Mesendoderm (in vitro differentiated cells): Measurements from ENCODE around the gene ANXA6.

Source experiments
- DNase-seq: peaks from one replicate; pipeline ENCODE4 v3.0.0; 2013
- H2AK5ac ChIP-seq: 2 replicates; pipeline ENCODE4 v1.6.1; 2013; ENCODE audit warnings: low read length, inconsistent platforms
- H2BK120ac ChIP-seq: 2 replicates; pipeline ENCODE4 v1.6.1; 2013; ENCODE audit warnings: low read depth, mild to moderate bottlenecking, low read length, moderate library complexity, mixed read lengths
- H2BK15ac ChIP-seq: replicated peaks from 2 replicates; pipeline ENCODE4 v1.6.1; 2013; ENCODE audit warnings: low read depth, mild to moderate bottlenecking, moderate library complexity
- H2BK5ac ChIP-seq: 2 replicates; pipeline ENCODE4 v1.6.1; 2013; ENCODE audit warnings: low read length, inconsistent platforms
- H3K18ac ChIP-seq: 2 replicates; pipeline ENCODE4 v1.6.1; 2013; ENCODE audit warnings: mild to moderate bottlenecking, low read length, mixed read lengths
- H3K23ac ChIP-seq: one replicate; pipeline ENCODE4 v1.6.1; 2013; ENCODE audit warnings: low read length
- H3K27ac ChIP-seq: 2 replicates; pipeline ENCODE4 v1.5.1; 2013; ENCODE audit warnings: low read depth, mild to moderate bottlenecking, inconsistent platforms, low read length, moderate library complexity
- H3K27me3 ChIP-seq: 2 replicates; pipeline ENCODE4 v1.6.1; 2013; ENCODE audit warnings: low read length, control low read depth, mild to moderate bottlenecking, inconsistent platforms; ENCODE audit not compliant: insufficient read depth, poor library complexity
- H3K36me3 ChIP-seq: 2 replicates; pipeline ENCODE4 v1.6.1; 2013; ENCODE audit warnings: low read length, inconsistent platforms; ENCODE audit not compliant: control insufficient read depth, insufficient read depth
- H3K4ac ChIP-seq: one replicate; pipeline ENCODE4 v1.6.1; 2013; ENCODE audit warnings: low read depth, mild to moderate bottlenecking, low read length, moderate library complexity
- H3K4me1 ChIP-seq: 2 replicates; pipeline ENCODE4 v1.6.1; 2013; ENCODE audit warnings: low read depth, low read length, inconsistent platforms; ENCODE audit not compliant: control insufficient read depth
- H3K4me2 ChIP-seq: 2 replicates; pipeline ENCODE4 v1.6.1; 2013; ENCODE audit warnings: low read length
- H3K4me3 ChIP-seq: 2 replicates; pipeline ENCODE4 v1.5.1; 2013; ENCODE audit warnings: mild to moderate bottlenecking, low read length
- H3K56ac ChIP-seq: one replicate; pipeline ENCODE4 v1.6.1; 2013; ENCODE audit warnings: low read length
- H3K79me1 ChIP-seq: 2 replicates; pipeline ENCODE4 v1.6.1; 2013; ENCODE audit warnings: low read length, inconsistent platforms
- H3K79me2 ChIP-seq: 2 replicates; pipeline ENCODE4 v1.6.1; 2013; ENCODE audit warnings: mild to moderate bottlenecking, low read length; ENCODE audit not compliant: control insufficient read depth, insufficient read depth
- H3K9ac ChIP-seq: 2 replicates; pipeline ENCODE4 v1.6.1; 2013; ENCODE audit warnings: low read length, inconsistent platforms
- H4K5ac ChIP-seq: one replicate; pipeline ENCODE4 v1.6.1; 2013; ENCODE audit warnings: low read length
- H4K8ac ChIP-seq: one replicate; pipeline ENCODE4 v1.6.1; 2013; ENCODE audit warnings: low read depth, mild to moderate bottlenecking, control low read depth, low read length, moderate library complexity
- WGBS: extraction: QIAGEN DNeasy Blood & Tissue Kit; methylation state at CpG from one replicate; pipeline ENCODE4 v1.1.7; 2013; ENCODE audit warnings: low lambda C conversion rate, missing lambda C conversion rate; ENCODE audit not compliant: insufficient coverage; ENCODE audit errors: extremely low coverage; 5-methylcytosine and 5-hydroxymethylcytosine counted together

ANXA6 gene

DNA sequence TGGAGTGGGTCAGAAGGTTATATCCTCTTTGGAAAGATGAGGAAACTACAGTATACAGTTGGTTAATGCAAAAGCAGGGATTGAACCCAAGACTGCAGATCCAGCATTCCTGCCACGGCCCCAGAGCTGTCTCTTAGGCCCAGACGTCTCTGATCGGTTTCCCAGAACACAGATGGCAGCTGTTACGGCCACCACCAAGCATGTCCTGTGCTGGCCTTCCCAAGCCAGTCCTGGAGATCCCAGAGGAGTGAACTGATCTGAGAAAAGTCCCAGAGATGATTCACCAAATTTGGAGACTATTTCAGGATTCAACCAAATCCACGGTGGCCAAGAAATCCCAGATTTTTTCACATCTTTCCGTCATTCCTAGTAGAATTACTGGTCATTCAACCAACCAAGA lies 96.8 kb downstream of the ANXA6 start:
- no peak overlapping the region for H3K56ac ChIP-seq
- no CpG with 5 or more reads among the region's 6 CpGs for WGBS
- DNase-seq, result no peak
- no peaks in the 10 kb centered on the region for H3K79me2 ChIP-seq
- peaks cover 2% of the 10 kb centered on the region for H3K79me1 ChIP-seq
- no peak overlapping the region for H2AK5ac ChIP-seq
- H3K18ac ChIP-seq, result no peak overlapping the region
- no peak overlapping the region for H3K9ac ChIP-seq
- H3K4me1 ChIP-seq, result no peaks in the 10 kb centered on the region
- H3K27me3 ChIP-seq, result no peaks in the 10 kb centered on the region
- H3K23ac ChIP-seq, result no peak overlapping the region
- peaks cover 3% of the 10 kb centered on the region for H3K36me3 ChIP-seq
- no peak overlapping the region for H2BK120ac ChIP-seq
- no peak overlapping the region for H4K8ac ChIP-seq
- no peak overlapping the region for H4K5ac ChIP-seq
- no peak overlapping the region for H3K4me3 ChIP-seq
- no peak overlapping the region for H2BK15ac ChIP-seq
- H3K4me2 ChIP-seq, result no peak overlapping the region
- H3K27ac ChIP-seq, result no peak overlapping the region
- no peak overlapping the region for H2BK5ac ChIP-seq
- no peak overlapping the region for H3K4ac ChIP-seq

DNA sequence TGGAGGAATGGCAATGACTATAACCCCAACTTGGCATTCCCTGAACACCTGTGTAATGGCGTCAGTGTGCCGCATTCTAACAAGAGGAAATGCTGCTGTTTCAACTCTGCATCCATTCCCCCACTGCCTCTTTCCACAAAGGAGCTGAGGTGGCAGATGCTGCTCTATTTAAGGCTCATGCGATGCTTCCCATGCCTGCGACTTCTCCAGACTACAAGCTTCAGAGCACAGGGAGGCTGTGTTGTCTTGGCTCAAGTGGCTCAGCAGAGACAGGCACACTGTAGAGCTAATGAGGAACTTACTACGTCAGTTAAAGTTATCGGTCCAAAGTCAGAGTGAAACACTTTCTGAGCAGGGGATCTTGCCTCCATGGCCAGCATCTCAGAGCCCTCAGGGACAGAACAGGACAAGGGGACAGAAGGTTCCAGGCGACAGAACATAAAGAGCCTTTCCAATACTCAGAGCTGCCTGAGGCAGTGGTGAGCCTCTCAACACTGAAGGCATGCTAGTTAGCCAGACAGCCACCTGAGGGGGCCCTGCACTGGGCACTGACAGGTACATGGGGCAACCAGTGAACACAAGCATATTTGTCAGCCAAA lies 98.6 kb downstream of the ANXA6 start:
- Histone ChIP-seq H3K4me2 (no peak overlapping the region), H2BK5ac (no peak overlapping the region), H3K9ac (no peak overlapping the region), H2BK15ac (no peak overlapping the region), H2BK120ac (no peak overlapping the region), H4K8ac (no peak overlapping the region), H3K27ac (no peak overlapping the region), H3K27me3 (no peaks in the 10 kb centered on the region), H3K18ac (no peak overlapping the region), H3K23ac (no peak overlapping the region), H3K4me1 (no peaks in the 10 kb centered on the region), H4K5ac (no peak overlapping the region), H3K4ac (no peak overlapping the region), H3K79me2 (no peaks in the 10 kb centered on the region), H3K56ac (no peak overlapping the region), H3K36me3 (peaks cover 3% of the 10 kb centered on the region), H3K79me1 (no peaks in the 10 kb centered on the region), H2AK5ac (no peak overlapping the region), H3K4me3 (no peak overlapping the region)
- WGBS, result no CpG with 5 or more reads among the region's 7 CpGs
- DNase-seq, result no peak

DNA sequence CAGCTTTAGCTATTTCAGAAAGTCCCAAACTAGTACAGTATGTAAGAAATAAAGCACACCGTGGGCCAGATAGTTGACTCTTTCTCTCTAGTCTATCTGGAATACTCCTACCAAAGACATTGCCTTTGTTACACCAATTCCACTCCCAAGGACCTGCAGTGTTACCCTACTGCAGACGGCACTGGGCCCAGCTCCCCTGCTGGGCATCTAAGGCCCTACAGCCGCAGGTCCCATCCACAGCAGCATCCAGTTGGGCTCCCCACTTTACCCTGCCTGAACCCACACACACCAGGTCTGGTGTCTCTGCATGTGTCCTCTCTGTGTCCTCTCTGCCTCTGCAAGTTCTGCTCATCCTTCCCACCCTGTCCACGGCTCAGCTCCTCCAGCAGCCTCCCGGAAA lies 99.3 kb downstream of the ANXA6 start:
- WGBS, result no CpG with 5 or more reads among the region's 5 CpGs

DNA sequence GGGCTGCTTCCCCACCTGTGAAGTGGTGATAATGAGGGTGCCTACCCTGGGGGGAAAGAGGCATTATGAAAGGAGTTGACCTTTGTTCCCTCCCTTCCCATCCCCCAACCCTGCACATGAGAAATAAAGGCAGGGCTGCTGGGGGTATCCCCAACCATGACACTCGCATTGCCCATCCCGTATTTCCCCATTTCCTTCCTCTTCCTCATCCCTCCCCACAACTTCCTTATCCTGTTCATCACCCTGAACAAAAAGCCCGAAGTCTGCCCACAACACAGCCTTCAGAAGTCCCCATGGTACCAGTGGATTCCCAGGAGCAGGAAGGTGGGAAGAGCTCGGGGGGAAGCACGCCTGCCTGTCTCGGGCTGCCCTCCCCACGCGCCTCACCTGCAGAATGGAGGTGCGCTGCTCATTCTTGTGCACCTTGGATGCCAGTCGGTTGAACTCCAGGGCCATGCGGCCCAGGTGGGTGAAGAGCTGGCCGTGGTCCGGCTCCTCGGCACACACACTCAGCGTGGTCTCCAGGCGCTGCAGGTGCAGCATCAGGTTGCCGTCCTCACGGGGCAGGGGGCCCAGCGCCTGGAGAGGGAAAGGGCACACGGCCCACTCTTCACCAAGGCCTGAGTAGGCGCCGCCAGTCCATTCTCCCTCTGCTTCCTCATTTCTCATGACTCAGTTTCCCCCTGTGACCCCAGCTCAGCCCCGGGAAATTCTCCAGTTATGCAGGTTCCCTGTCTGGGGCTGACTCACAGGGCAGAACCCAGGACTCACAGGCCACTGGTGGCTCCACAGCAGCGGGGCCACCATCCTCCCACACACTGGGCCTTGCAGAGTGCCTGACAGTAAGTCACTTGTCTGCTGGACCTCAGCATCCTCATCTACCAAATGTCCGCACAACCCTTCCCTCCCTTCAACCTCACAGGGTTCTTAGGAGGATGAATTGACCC lies 100.9 kb downstream of the ANXA6 start:
- Histone ChIP-seq H3K4ac (no peak overlapping the region), H3K36me3 (peaks cover 3% of the 10 kb centered on the region), H3K18ac (no peak overlapping the region), H3K27me3 (no peaks in the 10 kb centered on the region), H3K9ac (no peak overlapping the region), H3K79me1 (no peaks in the 10 kb centered on the region), H4K5ac (no peak overlapping the region), H3K27ac (no peak overlapping the region), H3K4me2 (no peak overlapping the region), H3K23ac (no peak overlapping the region), H3K79me2 (no peaks in the 10 kb centered on the region), H3K4me1 (no peaks in the 10 kb centered on the region), H2BK15ac (no peak overlapping the region), H2AK5ac (no peak overlapping the region), H4K8ac (no peak overlapping the region), H3K4me3 (no peak overlapping the region), H3K56ac (no peak overlapping the region), H2BK5ac (no peak overlapping the region), H2BK120ac (no peak overlapping the region)
- DNase-seq, result no peak
- 100% methylated on average over 2 of the region's 25 CpGs for WGBS

More for the DNA sequence above, 99.3 kb downstream of the ANXA6 start:
- Histone ChIP-seq H3K4me2 (no peak overlapping the region), H2AK5ac (no peak overlapping the region), H2BK120ac (no peak overlapping the region), H3K27ac (no peak overlapping the region), H3K79me1 (no peaks in the 10 kb centered on the region), H4K8ac (no peak overlapping the region), H3K18ac (no peak overlapping the region), H3K9ac (no peak overlapping the region), H3K36me3 (peaks cover 3% of the 10 kb centered on the region), H2BK15ac (no peak overlapping the region), H4K5ac (no peak overlapping the region), H3K79me2 (no peaks in the 10 kb centered on the region), H3K4ac (no peak overlapping the region), H3K56ac (no peak overlapping the region), H3K23ac (no peak overlapping the region), H3K4me3 (no peak overlapping the region), H2BK5ac (no peak overlapping the region), H3K27me3 (no peaks in the 10 kb centered on the region), H3K4me1 (no peaks in the 10 kb centered on the region)
- DNase-seq, result no peak

DNA sequence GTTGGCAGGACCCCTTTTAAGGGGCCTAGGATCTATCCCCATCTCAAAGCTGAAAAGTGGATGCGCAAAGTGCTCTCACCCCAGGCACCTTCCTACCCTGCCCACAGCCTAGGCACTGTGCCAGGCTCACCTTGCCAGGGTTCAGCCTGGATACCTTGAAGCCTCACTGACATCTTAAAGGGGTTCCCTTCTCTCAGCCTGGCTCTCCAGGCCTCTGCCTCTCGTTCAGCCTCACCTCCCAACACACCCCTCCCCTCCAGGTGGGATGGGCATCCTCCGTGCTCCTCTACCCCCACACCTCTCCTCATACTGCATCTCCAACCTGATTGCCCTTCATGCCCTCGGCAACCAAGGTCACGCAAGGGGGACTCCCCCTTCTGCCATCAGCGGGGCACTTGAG lies 102.2 kb downstream of the ANXA6 start:
- H3K36me3 ChIP-seq, result peaks cover 1% of the 10 kb centered on the region
- H3K79me1 ChIP-seq, result no peaks in the 10 kb centered on the region
- no peaks in the 10 kb centered on the region for H3K27me3 ChIP-seq
- no peak overlapping the region for H4K5ac ChIP-seq
- no peaks in the 10 kb centered on the region for H3K79me2 ChIP-seq
- WGBS, result no CpG with 5 or more reads among the region's 6 CpGs
- no peak overlapping the region for H3K4me2 ChIP-seq
- H3K23ac ChIP-seq, result no peak overlapping the region
- H2BK15ac ChIP-seq, result no peak overlapping the region
- H2AK5ac ChIP-seq, result no peak overlapping the region
- no peak overlapping the region for H3K4me3 ChIP-seq
- no peak overlapping the region for H2BK5ac ChIP-seq
- H3K4ac ChIP-seq, result no peak overlapping the region
- H3K27ac ChIP-seq, result no peak overlapping the region
- DNase-seq, result no peak
- no peaks in the 10 kb centered on the region for H3K4me1 ChIP-seq
- H4K8ac ChIP-seq, result no peak overlapping the region
- H3K18ac ChIP-seq, result no peak overlapping the region
- H3K9ac ChIP-seq, result no peak overlapping the region
- no peak overlapping the region for H3K56ac ChIP-seq
- H2BK120ac ChIP-seq, result no peak overlapping the region
